IMR-90 (cell line): ENCODE measurements around the gene VSIR. TPM values are rescaled to one million over a fixed set of nuclear protein-coding genes. Genes with fewer than 3 reads are reported as not detected.

Source experiments
- ATAC-seq: fragments of 200-7000 bp; cut with Tn5 transposase; 2 replicates; pipeline ENCODE4 v1.9.1; 2020; ENCODE audit warnings: low read depth, mild to moderate bottlenecking, moderate library complexity
- BruUV-seq: library from RNA; stranded (reverse); fragments of 400-500 nt; replicated peaks from 2 replicates; lab custom pipeline; 2021; lab: Mats Ljungman, UMichigan
- CTCF ChIA-PET: fragments of 300-600 bp; formaldehyde crosslinking; extraction: SDS; loops from one replicate; lab custom pipeline; 2021; ENCODE audit warnings: antibody characterized with exemption; lab: Yijun Ruan, JAX
- POLR2A ChIA-PET: fragments of 300-600 bp; sonication (Branson Sonifier 250); formaldehyde crosslinking; loops from one replicate; lab custom pipeline; 2022; ENCODE audit warnings: antibody characterized with exemption; ENCODE audit not compliant: unreplicated experiment; lab: Charles Lee
- DNase-seq: peaks from one replicate; pipeline ENCODE4 v3.0.0; 2013
- H2AFZ ChIP-seq: replicated peaks from 2 replicates; pipeline ENCODE3; 2013; ENCODE audit warnings: low read length, mild to moderate bottlenecking; ENCODE audit not compliant: poor library complexity
- H2AK5ac ChIP-seq: 2 replicates; pipeline ENCODE4 v1.6.1; 2013; ENCODE audit warnings: low read depth, low read length, inconsistent platforms
- H2AK9ac ChIP-seq: replicated peaks from 2 replicates; pipeline ENCODE3; 2013; ENCODE audit warnings: mild to moderate bottlenecking, low read depth, low read length, moderate library complexity; ENCODE audit not compliant: poor library complexity
- H2BK120ac ChIP-seq: 2 replicates; pipeline ENCODE4 v1.6.1; 2013; ENCODE audit warnings: low read depth, low read length, inconsistent platforms
- H2BK15ac ChIP-seq: 3 replicates; pipeline ENCODE4 v1.6.1; 2013; ENCODE audit warnings: low read depth, low read length, inconsistent platforms
- H2BK20ac ChIP-seq: 2 replicates; pipeline ENCODE4 v1.6.1; 2013; ENCODE audit warnings: low read depth, mild to moderate bottlenecking, inconsistent platforms, low read length, moderate library complexity
- H2BK5ac ChIP-seq: 2 replicates; pipeline ENCODE4 v1.6.1; 2013; ENCODE audit warnings: mild to moderate bottlenecking, low read depth, low read length, inconsistent platforms; ENCODE audit not compliant: poor library complexity, severe bottlenecking
- H3K14ac ChIP-seq: replicated peaks from 2 replicates; pipeline ENCODE4 v1.6.1; 2013; ENCODE audit warnings: low read depth, low read length, inconsistent platforms
- H3K18ac ChIP-seq: 2 replicates; pipeline ENCODE4 v1.6.1; 2013; ENCODE audit warnings: low read depth, low read length, control low read depth
- H3K23ac ChIP-seq: 2 replicates; pipeline ENCODE4 v1.6.1; 2013; ENCODE audit warnings: low read depth, low read length, inconsistent platforms
- H3K27ac ChIP-seq: 2 replicates; pipeline ENCODE4 v1.5.1; 2013; ENCODE audit warnings: mild to moderate bottlenecking, control low read depth, low read length; ENCODE audit not compliant: insufficient read depth
- H3K27me3 ChIP-seq: 2 replicates; pipeline ENCODE4 v1.6.1; 2013; ENCODE audit warnings: low read length; ENCODE audit not compliant: control insufficient read depth, insufficient read depth
- H3K36me3 ChIP-seq: 2 replicates; pipeline ENCODE4 v1.6.1; 2013; ENCODE audit warnings: low read length, mixed read lengths; ENCODE audit not compliant: control insufficient read depth, insufficient read depth
- H3K4ac ChIP-seq: 2 replicates; pipeline ENCODE4 v1.6.1; 2013; ENCODE audit warnings: low read depth, low read length, inconsistent platforms
- H3K4me1 ChIP-seq: 2 replicates; pipeline ENCODE4 v1.6.1; 2013; ENCODE audit warnings: low read length, mixed read lengths; ENCODE audit not compliant: control insufficient read depth, insufficient read depth
- H3K4me2 ChIP-seq: 2 replicates; pipeline ENCODE4 v1.6.1; 2013; ENCODE audit warnings: low read depth, mild to moderate bottlenecking, control low read depth, low read length, moderate library complexity
- H3K4me3 ChIP-seq: 2 replicates; pipeline ENCODE4 v1.5.1; 2013; ENCODE audit warnings: low read depth, mild to moderate bottlenecking, control low read depth, low read length, moderate library complexity; ENCODE audit not compliant: insufficient read depth
- H3K56ac ChIP-seq: 2 replicates; pipeline ENCODE4 v1.6.1; 2013; ENCODE audit warnings: low read length, inconsistent platforms; ENCODE audit not compliant: insufficient read depth; ENCODE audit errors: extremely low read depth
- H3K79me1 ChIP-seq, 2 experiments: 2 replicates each; pipeline ENCODE4 v1.6.1; 2013; ENCODE audit warnings: low read length in 2 of 2, inconsistent platforms in 1 of 2, low read depth in 1 of 2
- H3K9ac ChIP-seq: 2 replicates; pipeline ENCODE4 v1.6.1; 2013; ENCODE audit warnings: low read depth, low read length, control low read depth
- H3K9me1 ChIP-seq: 2 replicates; pipeline ENCODE4 v1.6.1; 2013; ENCODE audit warnings: low read length, inconsistent platforms; ENCODE audit not compliant: insufficient read depth
- H3K9me3 ChIP-seq: 2 replicates; pipeline ENCODE4 v1.6.1; 2013; ENCODE audit warnings: low read length; ENCODE audit not compliant: control insufficient read depth, insufficient read depth
- H4K20me1 ChIP-seq: 2 replicates; pipeline ENCODE4 v1.6.1; 2013; ENCODE audit warnings: low read length, inconsistent platforms; ENCODE audit not compliant: insufficient read depth
- H4K5ac ChIP-seq: 2 replicates; pipeline ENCODE4 v1.6.1; 2013; ENCODE audit warnings: mild to moderate bottlenecking, low read depth, low read length, control low read depth
- H4K8ac ChIP-seq, 2 experiments: 2 replicates each; pipeline ENCODE4 v1.6.1; 2013; ENCODE audit warnings: low read depth in 2 of 2, low read length in 2 of 2, control low read depth in 1 of 2, inconsistent platforms in 1 of 2
- H4K91ac ChIP-seq: 2 replicates; pipeline ENCODE4 v1.6.1; 2013; ENCODE audit warnings: low read depth, low read length, inconsistent platforms; ENCODE audit not compliant: insufficient read depth
- CEBPB ChIP-seq: IDR thresholded peaks from 2 replicates; pipeline ENCODE4 v1.6.1; 2012; ENCODE audit warnings: low read depth, low read length, improper control_type of control experiment
- MAFK ChIP-seq: IDR thresholded peaks from 2 replicates; pipeline ENCODE4 v1.6.1; 2012; ENCODE audit warnings: low read depth, low read length, improper control_type of control experiment
- MAZ ChIP-seq: IDR thresholded peaks from 2 replicates; pipeline ENCODE4 v1.6.1; 2012; ENCODE audit warnings: low read depth, mild to moderate bottlenecking, low read length, improper control_type of control experiment, moderate library complexity, borderline replicate concordance
- POLR2A ChIP-seq: IDR thresholded peaks from 2 replicates; pipeline ENCODE4 v1.6.1; 2012; ENCODE audit warnings: mild to moderate bottlenecking, low read depth, low read length
- SMC3 ChIP-seq: fragments of 150-350 bp; IDR thresholded peaks from 2 replicates; pipeline ENCODE4 v1.6.1; 2016; ENCODE audit warnings: low read depth, mild to moderate bottlenecking, antibody characterized with exemption, low read length, moderate library complexity
- USF2 ChIP-seq: fragments of 150-350 bp; IDR thresholded peaks from 2 replicates; pipeline ENCODE4 v1.6.1; 2017; ENCODE audit warnings: mild to moderate bottlenecking, antibody characterized with exemption, low read length, low read depth
- WGBS, 2 experiments: methylation state at CpG; one replicate each; pipeline versions ENCODE4 v1.1.5 to v1.1.7; 2013; ENCODE audit warnings: missing lambda C conversion rate in 2 of 2; ENCODE audit not compliant: insufficient read length in 1 of 2; ENCODE audit errors: extremely low coverage in 2 of 2; 5-methylcytosine and 5-hydroxymethylcytosine counted together
- dilution Hi-C: fragments of 300-500 bp; cut with HindIII; formaldehyde crosslinking; loops from one replicate; pipeline ENCODE4 v1.14.3; 2018; ENCODE audit warnings: low sequenced_read_pairs; ENCODE audit not compliant: unreplicated experiment
- in situ Hi-C: fragments of 300-500 bp; cut with MboI; formaldehyde crosslinking; loops from 3 replicates; pipeline ENCODE4 v1.14.3; 2019; ENCODE audit warnings: low sequenced_read_pairs, inconsistent platforms, mixed read lengths
- intact Hi-C: fragments of 100-400 bp; cut with micrococcal nuclease; formaldehyde crosslinking; loops from 2 replicates; pipeline ENCODE4 v1.10.0; 2022
- polyA plus RNA-seq, 3 experiments: library from polyadenylated mRNA; depleted of rRNA; stranded (reverse); fragments of >200 nt; gene quantifications; 2 replicates each; pipeline ENCODE4 v1.2.3, GENCODE V29; 2012; ENCODE audit warnings: low replicate concordance in 1 of 3
- total RNA-seq: library from RNA; depleted of rRNA; stranded (reverse); fragments of >200 nt; gene quantifications from 2 replicates; pipeline ENCODE4 v1.2.3, GENCODE V29; 2012

The VSIR gene
- total and polyA plus RNA-seq, 2 of the 4 experiments (the other 2 are of a cell fraction), result 5.0 to 23.8 TPM

GRCh38 chr10:71755179-71755879, 18.0 kb downstream of the VSIR start (continued):
- no peak for TF ChIP-seq MAZ
- no peak for TF ChIP-seq SMC3
- no peak for TF ChIP-seq MAFK
- no peak for TF ChIP-seq USF2

GRCh38 chr10:71754562-71754961, 18.8 kb downstream of the VSIR start:
- Histone ChIP-seq H2BK120ac (no peak overlapping the region), H3K9me3 (no peaks in the 10 kb centered on the region), H3K18ac (no peak overlapping the region), H3K4ac (no peak overlapping the region), H3K36me3 (peaks cover 10% of the 10 kb centered on the region; the same call in 1 of the 2 replicates), H3K79me1 (no peaks in the 10 kb centered on the region), H2BK15ac (no peak overlapping the region), H3K4me1 (peaks cover 10% of the 10 kb centered on the region; the same call in 1 of the 2 replicates), H4K8ac (no peak overlapping the region), H4K91ac (no peak overlapping the region), H2AK9ac (no peak overlapping the region), H2AK5ac (no peak overlapping the region), H3K23ac (no peak overlapping the region), H2BK5ac (no peak overlapping the region), H4K20me1 (no peaks in the 10 kb centered on the region), H3K56ac (no peak overlapping the region), H3K27me3 (peaks cover 3% of the 10 kb centered on the region), H4K5ac (no peak overlapping the region), H3K27ac (no peak overlapping the region), H2BK20ac (no peak overlapping the region), H3K9ac (no peak overlapping the region), H3K4me2 (no peak overlapping the region), H3K14ac (no peak overlapping the region), H2AFZ (no peak overlapping the region), H3K4me3 (no peak overlapping the region), H3K9me1 (peaks cover 14% of the 10 kb centered on the region; the same call in 1 of the 2 replicates)
- DNase-seq, result no peak
- ChIA-PET POLR2A (no interaction called here), CTCF (no interaction called here)
- ATAC-seq, result no peak
- dilution Hi-C loops (no loop called here), in situ Hi-C loops (no loop called here), intact Hi-C loops (no loop called here)
- WGBS, 2 experiments, result no CpG with 5 or more reads among the region's 3 CpGs
- no peak for TF ChIP-seq POLR2A
- TF ChIP-seq CEBPB, result peak; percentile 69
- no TSS peak for BruUV-seq
